ENCODE data around the gene BPIFA3. TPM values are rescaled to one million over a fixed set of nuclear protein-coding genes. Genes with fewer than 3 reads are reported as not detected.

BPIFA3 gene
- total and polyA plus RNA-seq, 2 of the 8 experiments (the other 6 are each of a cell fraction or from before 2014, with no cell fraction given) = not detected

DNA sequence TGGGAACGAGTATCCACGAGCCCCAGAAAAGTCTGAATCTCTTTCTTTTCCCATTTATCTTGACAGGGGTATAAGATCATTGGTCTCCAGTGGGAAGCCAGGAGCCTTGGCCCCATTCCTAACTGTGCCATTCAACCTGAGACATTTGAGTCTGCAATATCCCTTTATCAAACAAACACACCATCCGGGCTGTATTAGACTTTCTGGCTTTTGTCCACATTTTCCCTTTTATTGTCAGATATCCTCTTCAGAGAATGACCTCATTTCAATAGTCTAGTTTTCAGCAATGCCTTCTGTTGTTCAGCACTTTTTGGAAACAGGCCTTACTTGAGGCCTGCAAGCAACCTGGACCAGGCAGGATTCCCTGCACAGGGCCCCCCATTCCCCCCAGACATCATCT, 34.3 kb downstream of the BPIFA3 start:
- Histone ChIP-seq H3K9me3 (ENCODE audit: insufficient read depth in 2 of 2, low read depth in 1 of 2, low read length in 1 of 2) (no peaks in the 10 kb centered on the region), H4K8ac (ENCODE audit: extremely low read depth, insufficient read depth, low read length) (peak overlapping the region; percentile 5; the same call in 1 of the 2 replicates), H2BK12ac (ENCODE audit: low read depth, low read length) (no peak overlapping the region), H4K20me1 (replicated peaks in 1 of 2; ENCODE audit: control insufficient read depth in 1 of 2, insufficient read depth in 2 of 2, low read length in 2 of 2) (no peaks in the 10 kb centered on the region), H2AK5ac (ENCODE audit: low read depth, low read length) (no peak overlapping the region), H3K4me2 (ENCODE audit: insufficient read depth in 1 of 2, low read depth in 2 of 2, low read length in 2 of 2) (no peak overlapping the region), H3K18ac (ENCODE audit: extremely low read depth, low read length) (no peak overlapping the region), H2BK5ac (ENCODE audit: low read depth, low read length) (no peak overlapping the region), H3K79me2 (ENCODE audit: control insufficient read depth in 1 of 2, insufficient read depth in 2 of 2, low read length in 2 of 2) (no peaks in the 10 kb centered on the region), H2BK20ac (ENCODE audit: low read length) (no peak overlapping the region), H4K91ac (replicated peaks; ENCODE audit: insufficient read length, low read length) (no peak overlapping the region), H3K36me3 (ENCODE audit: control insufficient read depth in 2 of 4, insufficient read depth in 4 of 4, low read length in 3 of 4) (no peaks in the 10 kb centered on the region), H3K23ac (ENCODE audit: insufficient read length) (no peak overlapping the region), H3K4ac (replicated peaks; ENCODE audit: insufficient read length, low read depth, low read length) (no peak overlapping the region), H3K4me3 (ENCODE audit: extremely low read depth in 1 of 4, insufficient read depth in 2 of 4, low read depth in 3 of 4, low read length in 4 of 4) (no peak overlapping the region), H3K79me1 (ENCODE audit: low read depth, low read length) (no peaks in the 10 kb centered on the region), H4K5ac (ENCODE audit: insufficient read length, low read depth, low read length) (no peak overlapping the region), H2BK120ac (replicated peaks; ENCODE audit: low read depth, low read length) (no peak overlapping the region), H3K56ac (replicated peaks; ENCODE audit: insufficient read length, low read depth, low read length) (no peak overlapping the region), H3K27me3 (replicated peaks in 1 of 4; ENCODE audit: control insufficient read depth in 3 of 4, extremely low read depth in 1 of 4, insufficient read depth in 3 of 4, low read length in 3 of 4) (no peaks in the 10 kb centered on the region), H3K4me1 (replicated peaks in 1 of 4; ENCODE audit: control insufficient read depth in 3 of 4, insufficient read depth in 4 of 4, low read length in 3 of 4) (no peaks in the 10 kb centered on the region), H3K23me2 (ENCODE audit: low read depth, low read length) (no peaks in the 10 kb centered on the region), H3K9ac (replicated peaks in 1 of 4; ENCODE audit: extremely low read depth in 1 of 4, low read depth in 3 of 4, low read length in 3 of 4) (no peak overlapping the region), H2AFZ (ENCODE audit: low read length) (no peak overlapping the region), H3K27ac (ENCODE audit: low read depth, low read length) (no peak overlapping the region), H3K14ac (ENCODE audit: insufficient read length) (no peak overlapping the region), H2BK15ac (ENCODE audit: low read length) (no peak overlapping the region)
- no peak for DNase-seq (ENCODE audit: low read depth in 1 of 2, low spot score in 2 of 2)
- CTCF ChIA-PET (ENCODE audit: partially characterized antibody) = interaction anchor here (0.7 to 2.5 kb wide), 4 partner anchors 11 to 23 kb away, joined by 3 to 11 read pairs (median 3); no protein-coding TSS in a partner anchor
- POLR2A ChIA-PET (ENCODE audit: partially characterized antibody) = no interaction called here
- FAIRE-seq = no peak
- WGBS, 2 experiments (ENCODE audit: extremely low coverage in 1 of 2, insufficient coverage in 1 of 2, insufficient read length in 1 of 2, insufficient replicate concordance in 2 of 2, low coverage in 1 of 2, low lambda C conversion rate in 2 of 2, missing lambda C conversion rate in 1 of 2) = 92% methylated on average over 3 of the region's 3 CpGs; no CpG with 5 or more reads in 1 of the 2 experiments
- TF ChIP-seq SRF (IDR thresholded peaks at IDR 0.05; ENCODE audit: low read depth, low read length) (no peak), BRCA1 (IDR thresholded peaks at IDR 0.05; ENCODE audit: low read depth, low read length) (no peak), GABPA (IDR thresholded peaks at IDR 0.05; ENCODE audit: borderline replicate concordance, insufficient read depth, low read length) (no peak), JUND (IDR thresholded peaks at IDR 0.05; ENCODE audit: low read length) (no peak), NRF1 (IDR thresholded peaks at IDR 0.05; ENCODE audit: low read depth, low read length) (no peak), SIX5 (IDR thresholded peaks at IDR 0.05; ENCODE audit: low read depth, low read length) (no peak), POLR2AphosphoS5 (IDR thresholded peaks at IDR 0.05; ENCODE audit: low read depth, low read length) (no peak), SAP30 (IDR thresholded peaks at IDR 0.05; ENCODE audit: insufficient read depth, insufficient replicate concordance, low read length) (no peak), SP1 (IDR thresholded peaks at IDR 0.05; ENCODE audit: low read depth, low read length) (no peak), SP2 (IDR thresholded peaks at IDR 0.05; ENCODE audit: low read length) (no peak), TEAD4 (IDR thresholded peaks at IDR 0.05; ENCODE audit: low read depth, low read length) (no peak), CHD1 (IDR thresholded peaks at IDR 0.05; ENCODE audit: low read depth, low read length) (no peak), CEBPB (IDR thresholded peaks at IDR 0.05; ENCODE audit: low read depth, low read length) (no peak), RFX5 (IDR thresholded peaks at IDR 0.05; ENCODE audit: borderline replicate concordance, low read depth, low read length) (no peak), RBBP5 (IDR thresholded peaks at IDR 0.05; ENCODE audit: borderline replicate concordance, low read depth, low read length) (no peak)
- TF ChIP-seq, protein P1, sequence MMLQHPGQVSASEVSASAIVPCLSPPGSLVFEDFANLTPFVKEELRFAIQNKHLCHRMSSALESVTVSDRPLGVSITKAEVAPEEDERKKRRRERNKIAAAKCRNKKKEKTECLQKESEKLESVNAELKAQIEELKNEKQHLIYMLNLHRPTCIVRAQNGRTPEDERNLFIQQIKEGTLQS (IDR thresholded peaks at IDR 0.05; ENCODE audit: insufficient read depth, low read depth, low read length) = no peak

Data from H1 (cell line).